Activated naive CD8-positive, alpha-beta T cell (primary cell): ENCODE measurements around the gene LAMP5.

Experiments used
- H3K27ac Mint-ChIP-seq: one replicate; pipeline ENCODE4 v1.8.0; 2021; ENCODE audit warnings: mixed read lengths
- H3K27me3 Mint-ChIP-seq: one replicate; pipeline ENCODE4 v1.8.0; 2021; ENCODE audit warnings: mixed read lengths
- H3K36me3 Mint-ChIP-seq: one replicate; pipeline ENCODE4 v1.8.0; 2021; ENCODE audit warnings: mixed read lengths
- H3K4me1 Mint-ChIP-seq: one replicate; pipeline ENCODE4 v1.8.0; 2021; ENCODE audit warnings: low read depth, mixed read lengths
- H3K4me3 Mint-ChIP-seq: one replicate; pipeline ENCODE4 v1.8.0; 2021; ENCODE audit warnings: mild to moderate bottlenecking, mixed read lengths
- H3K9me3 Mint-ChIP-seq: one replicate; pipeline ENCODE4 v1.8.0; 2021; ENCODE audit warnings: low read depth, mixed read lengths

The LAMP5 gene

GRCh38 chr20:9509246-9509645 is 5.1 kb upstream of the LAMP5 start:
- H3K27me3 Mint-ChIP-seq, result peaks cover 21% of the 10 kb centered on the region
- no peak overlapping the region for H3K4me3 Mint-ChIP-seq

GRCh38 chr20:9510911-9511310 is 3.5 kb upstream of the LAMP5 start:
- no peak overlapping the region for H3K27ac Mint-ChIP-seq
- H3K36me3 Mint-ChIP-seq, result no peaks in the 10 kb centered on the region
- H3K4me3 Mint-ChIP-seq, result no peak overlapping the region
- no peaks in the 10 kb centered on the region for H3K4me1 Mint-ChIP-seq
- peaks cover 26% of the 10 kb centered on the region for H3K27me3 Mint-ChIP-seq
- no peaks in the 10 kb centered on the region for H3K9me3 Mint-ChIP-seq

More at GRCh38 chr20:9509246-9509645, 5.1 kb upstream of the LAMP5 start:
- Mint-ChIP-seq H3K4me1 (no peaks in the 10 kb centered on the region), H3K9me3 (no peaks in the 10 kb centered on the region), H3K36me3 (no peaks in the 10 kb centered on the region), H3K27ac (no peak overlapping the region)

- Mint-ChIP-seq H3K36me3 (no peaks in the 10 kb centered on the region), H3K9me3 (no peaks in the 10 kb centered on the region), H3K27me3 (peaks cover 31% of the 10 kb centered on the region), H3K27ac (no peak overlapping the region), H3K4me3 (no peak overlapping the region), H3K4me1 (no peaks in the 10 kb centered on the region)
These were observed 324 bp upstream of the LAMP5 start for GRCh38 chr20:9514072-9514460.

- Mint-ChIP-seq H3K4me1 (no peaks in the 10 kb centered on the region), H3K9me3 (no peaks in the 10 kb centered on the region), H3K36me3 (no peaks in the 10 kb centered on the region), H3K4me3 (no peak overlapping the region), H3K27me3 (peaks cover 32% of the 10 kb centered on the region), H3K27ac (no peak overlapping the region)
These were observed 810 bp downstream of the LAMP5 start for GRCh38 chr20:9515214-9515585.

GRCh38 chr20:9515741-9516233 is 1.4 kb downstream of the LAMP5 start:
- Mint-ChIP-seq H3K27me3 (peaks cover 32% of the 10 kb centered on the region), H3K4me3 (no peak overlapping the region), H3K4me1 (no peaks in the 10 kb centered on the region), H3K36me3 (no peaks in the 10 kb centered on the region), H3K9me3 (no peaks in the 10 kb centered on the region), H3K27ac (no peak overlapping the region)

GRCh38 chr20:9516234-9516871 is 2.0 kb downstream of the LAMP5 start:
- H3K36me3 Mint-ChIP-seq, result no peaks in the 10 kb centered on the region
- no peak overlapping the region for H3K4me3 Mint-ChIP-seq
- H3K27me3 Mint-ChIP-seq, result peaks cover 32% of the 10 kb centered on the region
- no peak overlapping the region for H3K27ac Mint-ChIP-seq
- no peaks in the 10 kb centered on the region for H3K4me1 Mint-ChIP-seq
- no peaks in the 10 kb centered on the region for H3K9me3 Mint-ChIP-seq

GRCh38 chr20:9517297-9518162 is 3.1 kb downstream of the LAMP5 start:
- Mint-ChIP-seq H3K4me1 (no peaks in the 10 kb centered on the region), H3K9me3 (no peaks in the 10 kb centered on the region), H3K27me3 (peaks cover 29% of the 10 kb centered on the region), H3K36me3 (no peaks in the 10 kb centered on the region), H3K4me3 (no peak overlapping the region), H3K27ac (no peak overlapping the region)

GRCh38 chr20:9518576-9519175 is 4.3 kb downstream of the LAMP5 start:
- Mint-ChIP-seq H3K4me1 (no peaks in the 10 kb centered on the region), H3K27ac (no peak overlapping the region), H3K4me3 (no peak overlapping the region), H3K27me3 (peaks cover 27% of the 10 kb centered on the region), H3K36me3 (no peaks in the 10 kb centered on the region), H3K9me3 (no peaks in the 10 kb centered on the region)

- H3K4me3 Mint-ChIP-seq, result no peak overlapping the region
- H3K27ac Mint-ChIP-seq, result no peak overlapping the region
- no peaks in the 10 kb centered on the region for H3K4me1 Mint-ChIP-seq
- no peaks in the 10 kb centered on the region for H3K9me3 Mint-ChIP-seq
- peaks cover 21% of the 10 kb centered on the region for H3K27me3 Mint-ChIP-seq
- no peaks in the 10 kb centered on the region for H3K36me3 Mint-ChIP-seq
These were observed 5.7 kb downstream of the LAMP5 start for GRCh38 chr20:9520086-9520485.

GRCh38 chr20:9523636-9524035 is 9.2 kb downstream of the LAMP5 start:
- Mint-ChIP-seq H3K27me3 (peaks cover 8% of the 10 kb centered on the region), H3K4me3 (no peak overlapping the region), H3K27ac (no peak overlapping the region), H3K9me3 (no peaks in the 10 kb centered on the region), H3K4me1 (no peaks in the 10 kb centered on the region), H3K36me3 (no peaks in the 10 kb centered on the region)

GRCh38 chr20:9531581-9531980 is 17.2 kb downstream of the LAMP5 start:
- no peaks in the 10 kb centered on the region for H3K4me1 Mint-ChIP-seq
- H3K27ac Mint-ChIP-seq, result no peak overlapping the region
- no peaks in the 10 kb centered on the region for H3K9me3 Mint-ChIP-seq
- H3K27me3 Mint-ChIP-seq, result no peaks in the 10 kb centered on the region
- H3K4me3 Mint-ChIP-seq, result no peak overlapping the region
- no peaks in the 10 kb centered on the region for H3K36me3 Mint-ChIP-seq

- H3K27me3 Mint-ChIP-seq, result no peaks in the 10 kb centered on the region
- no peaks in the 10 kb centered on the region for H3K9me3 Mint-ChIP-seq
- H3K4me3 Mint-ChIP-seq, result no peak overlapping the region
- H3K4me1 Mint-ChIP-seq, result no peaks in the 10 kb centered on the region
- H3K27ac Mint-ChIP-seq, result no peak overlapping the region
- H3K36me3 Mint-ChIP-seq, result no peaks in the 10 kb centered on the region
These were observed 17.9 kb downstream of the LAMP5 start for GRCh38 chr20:9532069-9532838.

- Mint-ChIP-seq H3K27ac (no peak overlapping the region), H3K4me3 (no peak overlapping the region), H3K4me1 (no peaks in the 10 kb centered on the region), H3K36me3 (no peaks in the 10 kb centered on the region), H3K27me3 (no peaks in the 10 kb centered on the region), H3K9me3 (no peaks in the 10 kb centered on the region)
These were observed 19.6 kb downstream of the LAMP5 start for GRCh38 chr20:9534025-9534424.

- H3K4me1 Mint-ChIP-seq, result no peaks in the 10 kb centered on the region
- H3K4me3 Mint-ChIP-seq, result no peak overlapping the region
- H3K27ac Mint-ChIP-seq, result no peak overlapping the region
- H3K36me3 Mint-ChIP-seq, result no peaks in the 10 kb centered on the region
- no peaks in the 10 kb centered on the region for H3K9me3 Mint-ChIP-seq
- no peaks in the 10 kb centered on the region for H3K27me3 Mint-ChIP-seq
These were observed 21.1 kb downstream of the LAMP5 start for GRCh38 chr20:9535449-9535848.

- no peak overlapping the region for H3K27ac Mint-ChIP-seq
- H3K4me1 Mint-ChIP-seq, result no peaks in the 10 kb centered on the region
- no peaks in the 10 kb centered on the region for H3K36me3 Mint-ChIP-seq
- no peaks in the 10 kb centered on the region for H3K9me3 Mint-ChIP-seq
- H3K4me3 Mint-ChIP-seq, result no peak overlapping the region
- no peaks in the 10 kb centered on the region for H3K27me3 Mint-ChIP-seq
These were observed 28.8 kb downstream of the LAMP5 start for GRCh38 chr20:9543214-9543613.
